RPMI7951 (cell line): Measurements from ENCODE around the gene LRP10. TPM values are rescaled to one million over a fixed set of nuclear protein-coding genes. Genes with fewer than 3 reads are reported as not detected.
"Not testable (repeated sequence)": the region's sequence is repeated elsewhere in the genome, so short reads cannot be mapped to it uniquely, and the experiment has no call there.

Experiments
- DNase-seq: peaks from one replicate; pipeline ENCODE4 v3.0.0-alpha.2; 2012; ENCODE audit warnings: low read depth
- total RNA-seq: library from RNA; depleted of rRNA; stranded (reverse); fragments of >200 nt; shearing (Covaris generic); gene quantifications from 2 replicates; pipeline ENCODE4 v1.2.3, GENCODE V29; 2014

Gene LRP10
- total RNA-seq, 1 experiment from 2014 or later, result 44.9 TPM

DNA sequence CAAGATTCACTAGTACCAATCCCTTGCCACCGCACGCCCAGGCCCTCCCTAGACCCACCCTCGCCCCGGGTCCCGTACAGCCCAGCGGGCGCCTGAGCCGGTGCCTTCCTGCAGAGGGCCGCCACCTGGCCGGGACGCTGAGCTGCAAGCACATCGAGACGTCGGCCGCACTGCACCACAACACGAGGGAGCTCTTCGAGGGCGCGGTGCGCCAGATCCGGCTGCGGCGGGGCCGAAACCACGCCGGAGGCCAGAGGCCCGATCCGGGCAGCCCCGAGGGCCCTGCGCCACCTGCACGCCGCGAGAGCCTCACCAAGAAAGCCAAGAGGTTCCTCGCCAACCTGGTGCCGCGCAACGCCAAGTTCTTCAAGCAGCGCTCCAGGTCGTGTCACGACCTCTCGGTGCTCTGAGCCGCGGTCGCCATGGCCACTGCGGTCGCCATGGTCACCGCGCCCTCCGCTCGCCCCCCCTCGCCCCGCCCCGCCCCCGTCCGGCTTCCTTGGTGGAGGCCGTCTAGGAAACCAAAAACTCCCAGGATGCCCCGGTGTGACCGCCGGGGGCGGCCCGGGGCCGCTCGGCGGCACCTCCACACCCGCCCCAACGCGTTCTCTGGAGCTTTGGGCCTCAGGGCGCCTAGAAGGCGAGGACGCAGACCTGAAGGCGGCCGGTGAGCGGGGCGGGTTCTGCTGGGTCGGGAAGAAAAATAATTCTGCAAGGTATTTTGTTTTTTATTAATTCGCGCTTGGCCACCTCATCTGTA is 15.1 kb downstream of the LRP10 start:
- peak; percentile 78 for DNase-seq

DNA sequence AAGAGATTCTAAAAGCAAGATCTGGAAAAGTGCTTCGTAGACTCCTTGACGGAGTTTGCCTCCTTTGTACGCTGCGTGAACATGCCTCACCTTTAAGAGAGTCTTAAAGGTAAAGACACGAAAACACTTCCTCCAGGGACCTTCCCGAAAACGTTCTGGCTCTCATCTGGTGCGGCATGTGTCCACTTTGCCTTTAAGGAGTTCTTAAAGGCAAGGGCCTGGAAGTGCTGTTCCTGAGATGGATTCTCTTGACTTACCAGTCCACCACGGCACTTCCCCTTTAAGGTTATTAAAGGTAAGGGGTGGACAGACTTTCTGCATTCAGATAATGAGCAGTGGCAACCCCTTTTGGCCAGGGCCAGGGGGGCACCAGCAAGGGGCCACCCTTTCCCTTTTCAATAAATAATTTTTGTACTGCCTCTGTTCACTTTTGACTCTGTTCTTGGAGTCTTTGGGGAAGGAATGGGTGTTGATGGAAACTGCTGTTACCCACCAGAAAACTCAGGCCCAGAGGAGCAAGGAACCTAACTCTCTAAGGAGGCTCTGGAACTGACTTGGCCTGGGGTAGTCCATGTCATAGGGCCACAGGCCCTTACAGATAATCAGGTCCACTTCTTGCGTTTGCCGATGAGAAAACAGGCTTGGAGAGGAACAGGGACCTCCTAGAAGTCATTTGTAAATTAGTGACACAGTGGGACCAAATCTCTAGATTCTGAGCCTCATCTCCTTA is 15.9 kb downstream of the LRP10 start:
- peak; percentile 86 for DNase-seq

DNA sequence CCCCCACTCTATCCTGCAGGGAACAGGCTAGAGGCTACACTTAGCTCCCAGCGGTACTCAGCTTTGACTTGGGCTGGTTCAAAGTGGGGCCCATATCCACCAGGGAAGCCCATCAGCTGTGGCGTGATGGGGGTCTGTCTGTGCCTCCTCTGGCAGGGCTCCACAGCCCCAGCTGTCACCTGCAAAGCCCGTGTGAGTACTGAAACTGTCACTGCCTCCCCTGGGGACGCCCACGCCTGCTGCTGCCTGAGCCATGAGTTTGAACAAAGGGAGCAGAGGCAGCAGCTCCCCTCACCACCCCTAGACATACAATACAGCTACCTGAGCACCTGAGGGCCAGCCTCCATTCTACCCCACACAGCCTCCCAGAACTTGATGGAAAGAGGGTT is 16.4 kb downstream of the LRP10 start:
- no peak for DNase-seq

DNA sequence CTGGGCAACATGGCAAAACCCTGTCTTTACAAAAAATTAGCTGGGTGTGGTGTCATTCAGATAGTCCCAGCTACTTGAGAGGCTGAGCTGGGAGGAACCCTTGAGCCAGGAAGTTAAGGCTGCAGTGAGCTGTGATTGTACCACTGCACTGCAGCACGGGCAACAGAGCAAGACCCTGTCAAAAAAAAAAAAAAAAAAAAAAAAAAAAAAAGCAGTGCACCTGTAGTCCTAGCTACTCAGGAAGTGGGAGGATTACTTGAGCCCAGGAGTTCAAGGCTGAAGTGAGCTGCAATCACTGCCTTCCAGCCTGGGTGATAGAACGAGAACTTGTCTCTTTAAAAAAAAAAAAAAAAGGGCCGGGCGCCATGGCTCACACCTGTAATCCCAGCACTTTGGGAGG is 17.1 kb downstream of the LRP10 start:
- DNase-seq, result no peak

DNA sequence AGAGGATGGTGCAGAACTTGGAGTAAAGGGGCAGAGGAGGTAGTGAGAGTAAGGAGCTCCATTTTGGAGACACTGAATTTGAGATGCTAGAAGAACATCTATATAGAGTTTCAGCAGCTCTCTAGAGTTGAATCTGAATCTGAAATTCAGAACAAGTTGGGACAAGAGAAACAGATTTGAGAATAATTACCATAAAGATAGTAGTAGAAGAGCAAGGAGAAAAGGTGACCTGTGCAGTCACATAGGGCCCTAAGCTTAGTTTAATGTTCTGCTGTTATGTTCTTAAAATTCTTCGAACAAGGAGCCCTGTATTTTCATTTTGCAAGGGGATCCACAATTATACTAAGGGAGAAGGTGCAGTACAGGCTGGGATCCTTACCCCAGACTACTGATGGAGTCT is 18.9 kb downstream of the LRP10 start:
- no peak for DNase-seq

DNA sequence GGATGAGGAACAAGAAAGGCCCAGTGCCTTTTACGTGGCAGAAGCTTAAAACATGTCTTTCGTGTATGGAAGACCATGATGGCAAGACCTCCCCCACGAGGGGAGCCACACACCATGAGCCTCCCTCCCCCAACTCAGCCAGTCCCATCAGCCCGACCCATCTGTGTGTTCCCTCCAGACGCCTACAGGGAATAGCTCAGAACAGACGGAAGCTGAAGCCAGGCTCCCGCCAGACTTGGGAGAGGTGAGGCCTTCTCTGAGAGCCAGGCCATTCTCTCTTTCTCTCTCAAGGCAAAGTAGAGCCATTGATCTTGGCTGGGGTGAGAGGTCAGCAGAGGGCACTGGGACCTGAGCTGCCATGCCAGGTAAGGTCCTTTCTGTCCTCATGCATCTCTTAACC is 20.9 kb downstream of the LRP10 start:
- DNase-seq, result no peak

DNA sequence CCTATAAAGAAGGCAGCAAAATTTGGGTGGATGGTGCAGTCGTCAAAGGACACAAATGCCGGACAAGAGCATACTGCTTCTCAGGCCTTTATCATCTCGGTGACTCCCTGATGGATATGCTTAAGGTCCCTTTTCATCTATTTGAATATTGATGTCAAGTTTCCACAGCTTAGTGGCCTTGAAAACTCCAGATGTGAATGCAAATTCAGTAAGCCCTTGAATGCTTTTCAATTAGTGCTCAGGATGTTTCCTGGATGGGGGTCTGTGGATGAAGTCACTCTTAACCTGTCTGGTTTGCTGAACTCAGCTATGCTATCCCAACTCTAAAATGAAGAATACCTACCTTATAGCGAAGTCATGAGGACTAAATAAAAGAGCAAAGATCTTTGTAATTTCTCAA is 22.2 kb downstream of the LRP10 start:
- DNase-seq, result no peak

DNA sequence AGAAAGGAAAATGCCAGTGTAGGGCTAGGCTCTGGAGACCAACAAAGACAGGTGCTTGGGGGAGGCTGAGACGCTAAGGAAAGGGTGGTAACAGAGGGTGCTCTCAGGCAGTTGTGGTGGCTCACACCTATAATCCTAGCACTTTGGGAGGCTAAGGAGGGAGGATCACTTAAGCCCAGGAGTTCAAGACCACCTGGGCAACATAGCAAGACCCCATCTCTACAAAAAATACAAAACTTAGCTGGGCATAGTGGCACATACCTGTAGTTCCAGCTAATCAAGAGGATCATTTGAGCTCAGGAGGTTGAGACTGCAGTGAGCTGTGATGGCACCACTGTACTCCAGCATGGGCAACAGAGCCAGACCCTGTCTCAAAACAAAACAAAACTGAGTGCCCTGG is 23.9 kb downstream of the LRP10 start:
- DNase-seq, result no peak

DNA sequence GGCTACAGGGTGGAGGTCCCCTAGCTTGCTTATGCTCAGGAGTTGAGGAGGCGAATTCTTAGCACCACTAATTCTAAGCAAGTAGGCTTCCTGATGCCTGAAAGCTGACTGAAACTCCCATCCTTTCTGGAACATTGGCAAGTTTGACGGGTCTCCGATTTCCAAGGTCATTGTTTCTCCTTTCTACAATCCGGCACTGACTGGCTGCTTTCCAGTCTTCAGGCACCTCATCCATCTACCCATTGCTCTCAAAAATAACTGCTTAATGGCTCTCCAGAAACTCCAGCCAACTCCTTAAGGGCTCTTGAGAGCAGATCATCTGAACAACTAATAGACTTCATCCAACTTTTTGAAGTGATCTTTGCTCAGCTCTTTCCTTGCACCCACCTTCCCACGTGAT is 24.8 kb downstream of the LRP10 start:
- no peak for DNase-seq

DNA sequence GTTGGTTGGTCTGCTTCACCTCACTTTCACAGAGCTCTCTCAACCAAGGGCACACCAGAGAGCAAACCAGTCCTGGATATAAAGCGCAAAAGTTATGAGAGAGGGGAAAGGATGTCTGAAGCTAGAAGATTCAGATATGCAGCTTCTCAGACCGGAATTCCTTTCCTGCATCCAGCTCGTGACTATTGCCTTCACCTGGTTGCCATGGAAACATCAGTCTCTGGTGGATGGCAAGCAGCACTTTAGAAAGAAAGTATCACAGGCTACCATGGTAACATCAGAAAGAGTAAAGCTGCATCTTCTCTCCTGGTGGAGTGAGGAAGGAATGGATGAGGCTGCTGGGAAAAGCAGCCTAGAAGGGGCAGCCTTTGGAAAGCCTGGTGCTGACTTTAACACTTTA is 25.2 kb downstream of the LRP10 start:
- DNase-seq, result no peak

DNA sequence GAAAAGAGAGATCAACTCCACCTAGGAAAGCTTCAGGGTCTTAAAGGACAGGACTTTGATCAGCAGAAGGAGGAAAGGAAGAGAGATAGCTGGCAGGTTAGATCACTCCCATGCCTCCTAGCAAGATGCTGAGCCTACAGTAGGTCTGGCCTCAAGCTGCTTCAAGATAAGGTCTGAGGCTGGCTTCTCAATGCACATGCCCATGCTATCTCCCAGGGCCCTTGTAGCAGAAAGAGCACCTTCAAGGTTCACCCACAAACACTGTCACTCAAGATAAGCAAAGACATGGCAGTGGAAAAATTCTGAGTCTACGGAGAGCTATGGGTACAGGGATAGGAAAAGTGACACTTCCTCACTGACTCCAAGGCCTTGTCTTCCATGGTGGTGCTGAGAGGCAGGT is 25.8 kb downstream of the LRP10 start:
- DNase-seq, result no peak

DNA sequence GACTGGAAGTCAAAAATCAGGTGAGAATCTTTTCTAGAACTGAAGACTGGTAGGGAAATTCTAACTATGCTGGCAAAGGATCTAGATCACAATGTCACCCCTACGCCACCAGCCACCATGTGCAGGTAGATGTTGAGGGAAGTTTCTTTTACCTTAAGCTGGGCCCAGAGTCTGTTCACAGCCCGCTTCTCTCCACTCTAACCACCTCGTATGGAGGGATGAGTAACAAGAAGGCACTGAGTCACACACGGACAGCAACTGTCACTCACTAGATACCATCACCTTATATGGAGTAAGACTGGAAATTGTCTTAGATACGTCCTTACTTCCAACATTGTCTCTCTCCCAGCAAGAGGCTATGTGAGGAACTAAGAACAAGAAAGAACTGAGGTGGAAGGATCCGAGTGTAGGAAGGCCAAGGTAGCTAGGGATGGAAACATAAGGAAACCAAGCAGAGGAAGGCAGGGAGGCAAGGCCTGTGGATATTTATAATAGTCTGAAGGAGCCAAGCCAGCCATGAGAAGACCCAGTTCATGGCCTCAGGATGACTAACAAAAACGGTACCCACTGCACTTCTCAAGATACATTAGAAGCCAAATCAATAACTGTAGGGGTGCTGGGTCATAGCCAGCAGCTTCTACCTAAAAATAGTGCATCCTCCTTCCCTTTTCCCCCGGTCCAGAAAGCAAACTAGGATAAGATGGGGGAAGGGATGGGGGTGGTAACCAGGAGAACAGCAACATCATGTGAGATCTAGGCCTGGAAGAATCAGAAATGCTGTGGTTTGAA is 27.0 kb downstream of the LRP10 start:
- peak; percentile 86 for DNase-seq

DNA sequence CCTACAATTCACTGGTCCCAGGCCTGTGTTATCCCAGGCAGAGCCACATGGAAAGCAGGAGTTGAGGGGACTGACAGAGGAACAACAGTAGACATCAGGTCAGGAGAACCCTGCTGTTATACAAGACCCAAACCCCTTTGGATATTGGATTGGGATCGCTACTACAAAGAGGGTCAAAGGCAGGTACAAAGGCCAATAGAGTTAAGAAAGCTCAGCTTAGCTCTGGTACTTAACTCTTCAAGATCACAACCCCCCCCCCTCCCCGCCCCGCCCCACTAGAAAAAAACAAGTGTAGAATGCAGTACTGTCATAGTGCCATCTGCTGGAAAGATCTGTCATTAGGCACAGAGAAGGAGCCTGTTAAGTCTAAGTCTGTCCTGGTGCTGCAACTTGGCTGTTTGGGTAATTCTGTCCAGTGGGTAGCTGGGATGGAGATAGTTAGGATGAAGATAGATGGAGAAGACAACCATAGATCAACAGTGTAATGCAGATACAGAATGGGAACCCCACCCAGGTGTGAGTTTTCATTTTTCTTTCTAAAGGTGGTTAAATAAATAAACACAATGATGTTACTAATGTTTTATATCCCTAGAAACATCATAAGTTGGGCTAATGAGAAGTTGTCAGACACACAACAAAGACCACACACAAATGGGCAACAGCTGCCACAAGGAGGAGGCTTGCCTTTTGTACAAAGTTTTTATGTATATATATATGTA is 28.7 kb downstream of the LRP10 start:
- DNase-seq, result peak; percentile 71

DNA sequence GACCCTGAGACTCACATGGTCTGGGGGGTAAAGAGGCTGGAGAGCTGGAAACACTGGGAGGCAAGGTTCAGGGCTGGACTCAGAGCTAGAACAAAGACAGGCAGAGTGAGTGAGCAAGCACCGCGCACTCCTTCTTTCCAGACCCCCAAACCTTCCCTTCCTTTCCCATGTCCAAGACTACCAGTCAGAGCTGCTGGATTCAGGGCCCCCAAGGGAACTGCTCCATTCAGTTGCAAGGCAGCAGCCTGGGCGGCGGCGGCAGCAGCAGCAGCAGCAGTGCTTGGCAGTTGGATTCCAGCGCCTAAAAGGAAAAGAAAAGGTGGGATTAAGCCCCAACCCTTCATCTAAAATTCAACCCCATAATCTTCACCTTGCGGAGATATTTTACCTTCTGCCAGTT is 30.3 kb downstream of the LRP10 start:
- DNase-seq, result no peak

DNA sequence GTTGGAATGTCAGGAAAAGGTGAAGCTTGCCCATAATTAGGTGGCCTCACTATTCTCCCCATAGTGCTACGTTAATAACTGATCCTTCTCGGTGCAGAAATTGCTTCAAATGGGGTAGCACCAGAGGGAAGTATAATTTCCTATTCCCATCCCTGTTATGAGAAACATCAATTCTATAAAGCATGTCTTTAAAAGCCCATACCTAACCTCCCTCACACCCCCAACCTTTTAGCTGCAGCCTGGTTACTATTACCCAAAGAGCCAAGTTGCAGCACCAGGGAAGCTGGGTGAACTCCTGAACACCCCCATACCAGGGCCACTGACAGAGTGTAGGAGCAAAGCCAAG is 32.2 kb downstream of the LRP10 start:
- DNase-seq, result no peak

DNA sequence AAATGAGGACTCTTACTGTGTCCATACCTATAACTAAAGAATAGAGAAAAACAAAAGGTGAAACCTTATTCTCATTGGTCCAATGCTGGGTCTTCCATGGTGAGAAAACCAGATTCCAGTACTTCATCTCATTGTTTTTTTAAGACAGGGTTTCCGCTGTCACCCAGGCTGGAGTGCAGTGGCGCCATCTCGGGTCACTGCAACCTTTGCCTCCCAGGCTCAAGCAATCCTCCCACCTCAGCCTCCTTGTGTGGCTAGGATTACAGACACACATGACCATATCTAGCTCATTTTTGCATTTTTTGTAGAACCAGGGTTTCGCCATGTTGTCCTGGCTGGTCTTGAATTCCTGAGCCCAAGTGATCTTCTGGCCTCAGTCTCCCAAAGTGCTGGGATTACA is 34.1 kb downstream of the LRP10 start:
- DNase-seq, result no peak

DNA sequence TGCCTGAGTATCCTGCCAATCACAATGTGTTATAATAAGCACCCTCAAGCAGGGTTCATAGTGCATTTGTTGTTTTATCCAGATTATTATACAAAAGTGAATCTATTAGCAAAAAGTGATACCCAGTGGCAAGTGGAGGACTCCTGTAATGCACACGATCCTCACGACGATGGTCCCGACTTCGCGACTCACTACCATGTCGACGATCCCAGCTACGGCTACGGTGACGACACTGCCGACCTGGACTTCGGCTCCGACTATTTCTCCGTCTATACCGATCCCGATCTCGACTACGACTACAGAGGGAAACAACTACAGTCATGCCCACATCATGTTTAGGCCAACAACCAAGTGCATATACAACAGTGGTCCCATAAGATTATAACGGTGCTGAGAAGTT is 34.5 kb downstream of the LRP10 start:
- no peak for DNase-seq

DNA sequence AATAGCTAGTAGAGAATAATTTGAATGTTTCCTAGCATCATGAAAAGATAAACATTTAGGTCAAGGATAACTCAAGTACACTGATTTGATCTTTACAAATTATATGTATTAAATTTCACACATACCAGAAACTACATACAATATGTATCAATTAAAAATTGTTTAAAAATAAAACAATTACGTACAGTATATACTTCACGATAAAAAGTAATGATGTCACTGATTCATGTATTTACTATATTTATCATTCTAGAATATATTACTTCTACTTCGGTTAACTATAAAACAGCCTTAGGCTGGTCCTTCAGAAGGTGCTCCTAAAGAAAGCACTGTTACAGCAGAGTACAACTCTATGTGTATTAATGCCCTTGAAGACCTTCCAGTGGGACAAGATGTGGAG is 35.9 kb downstream of the LRP10 start:
- no peak for DNase-seq

DNA sequence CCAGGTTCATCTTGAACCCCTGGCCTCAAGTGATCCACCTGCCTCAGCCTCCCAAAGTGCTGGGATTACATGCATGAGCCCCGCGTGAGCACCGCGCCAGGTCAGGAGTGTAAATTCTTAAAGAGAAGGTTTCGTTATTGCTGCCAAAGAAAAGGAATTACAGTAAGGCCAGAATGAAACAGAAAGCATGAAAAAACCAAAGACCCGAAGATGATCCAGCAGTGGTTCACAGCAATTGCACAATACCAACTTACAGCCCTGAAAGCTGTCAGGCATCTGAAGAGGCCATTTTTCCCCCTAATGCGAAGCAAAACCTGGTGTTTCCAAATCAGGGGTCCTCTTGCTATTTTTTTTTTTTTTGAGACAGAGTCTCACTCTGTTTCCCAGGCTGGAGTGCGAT is 37.1 kb downstream of the LRP10 start:
- DNase-seq, result no peak

DNA sequence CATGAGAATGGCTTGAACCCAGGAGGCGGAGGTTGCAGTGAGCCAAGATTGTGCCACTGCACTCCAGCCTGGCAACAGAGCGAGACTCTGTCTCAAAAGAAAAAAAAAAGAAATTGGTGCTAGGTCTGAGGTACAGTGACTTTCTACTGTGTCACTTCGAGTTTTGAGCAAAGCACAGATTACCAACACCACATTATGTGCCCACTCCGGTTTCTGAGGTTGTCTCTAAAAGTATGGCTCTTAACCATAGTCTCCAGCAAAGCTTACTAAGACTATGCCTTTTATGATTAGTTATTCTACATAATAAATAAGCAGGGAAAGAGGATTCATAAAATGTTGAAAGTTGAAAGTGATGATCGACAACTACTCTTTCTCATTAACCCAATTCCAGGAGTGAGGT is 39.4 kb downstream of the LRP10 start:
- DNase-seq, result no peak

DNA sequence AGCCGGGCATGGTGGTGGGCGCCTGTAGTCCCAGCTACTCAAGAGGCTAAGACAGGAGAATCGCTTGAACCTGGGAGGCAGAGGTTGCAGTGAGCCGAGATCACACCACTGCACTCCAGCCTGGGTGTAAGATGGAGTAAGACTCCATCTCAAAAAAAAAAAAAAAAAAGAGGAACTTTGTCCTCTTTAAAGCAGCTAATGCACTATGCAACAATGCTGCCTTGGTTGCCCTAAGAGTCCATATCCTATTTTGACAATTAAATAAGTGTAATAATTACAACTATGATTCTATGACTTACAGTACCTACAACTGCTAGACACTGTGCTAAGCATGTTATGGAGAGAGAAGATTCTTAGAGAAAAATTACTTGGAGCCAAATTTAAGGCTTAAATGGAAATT is 43.3 kb downstream of the LRP10 start:
- DNase-seq, result not testable (repeated sequence)

DNA sequence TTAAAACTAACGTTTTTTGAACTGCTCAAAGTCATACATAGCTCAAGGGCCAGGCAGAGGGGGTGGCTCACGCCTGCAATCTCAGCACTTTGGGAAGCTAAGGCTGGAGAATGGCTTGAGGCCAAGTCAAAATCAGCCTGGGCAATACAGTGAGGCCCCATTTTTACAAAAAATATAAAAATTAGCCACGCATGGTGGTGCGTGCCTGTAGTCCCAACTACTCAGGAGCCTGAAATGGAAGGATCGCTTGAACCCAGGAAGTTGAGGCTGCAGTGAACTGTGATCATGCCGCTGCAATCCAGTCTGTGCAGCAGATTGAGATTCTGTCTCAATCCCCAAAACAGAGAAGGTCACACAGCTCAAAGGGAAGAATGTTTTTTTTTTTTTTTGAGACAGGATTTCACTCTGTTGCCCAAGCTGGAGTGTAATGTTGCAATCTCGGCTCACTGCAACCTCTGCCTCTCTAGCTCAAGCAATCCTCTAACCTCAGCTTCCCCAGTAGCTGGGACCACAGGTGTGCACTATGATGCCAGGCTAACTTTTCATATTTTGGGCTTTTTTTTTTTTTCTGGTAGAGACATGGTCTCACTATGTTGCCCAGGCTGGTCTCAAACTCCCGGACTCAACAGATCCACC is 44.5 kb downstream of the LRP10 start:
- no peak for DNase-seq
